NT2/D1 (cell line): ENCODE data around the gene NBDY.
"Not testable (repeated sequence)": the region's sequence is repeated elsewhere in the genome, so short reads cannot be mapped to it uniquely, and the experiment has no call there.

Source experiments
- DNase-seq: peaks from one replicate; pipeline ENCODE4 v3.0.0-alpha.2; 2011; ENCODE audit warnings: low read depth, low spot score
- H3K27me3 ChIP-seq: 2 replicates; pipeline ENCODE4 v1.6.0; 2011; ENCODE audit warnings: mild to moderate bottlenecking; ENCODE audit not compliant: insufficient read length, insufficient read depth
- H3K36me3 ChIP-seq: 2 replicates; pipeline ENCODE4 v1.6.1; 2011; ENCODE audit warnings: mild to moderate bottlenecking, low read length, mixed read lengths; ENCODE audit not compliant: insufficient read depth, insufficient read length
- H3K4me1 ChIP-seq: 2 replicates; pipeline ENCODE4 v1.5.1; 2011; ENCODE audit not compliant: insufficient read depth, insufficient read length
- H3K4me3 ChIP-seq: 2 replicates; pipeline ENCODE4 v1.5.1; 2011; ENCODE audit warnings: low read depth; ENCODE audit not compliant: insufficient read length
- H3K9ac ChIP-seq: 2 replicates; pipeline ENCODE4 v1.6.0; 2011; ENCODE audit warnings: low read depth; ENCODE audit not compliant: insufficient read length
- H3K9me3 ChIP-seq: 2 replicates; pipeline ENCODE4 v1.5.1; 2011; ENCODE audit warnings: mild to moderate bottlenecking, low read length; ENCODE audit not compliant: insufficient read depth
- SUZ12 ChIP-seq: IDR thresholded peaks from 2 replicates; pipeline ENCODE4 v1.6.1; 2011; ENCODE audit not compliant: insufficient read length, insufficient read depth; ENCODE audit errors: extremely low read depth
- YY1 ChIP-seq: IDR thresholded peaks from 2 replicates; pipeline ENCODE4 v1.6.1; 2011; ENCODE audit not compliant: insufficient read length, insufficient read depth
- ZNF274 ChIP-seq: IDR thresholded peaks from 2 replicates; pipeline ENCODE4 v1.6.1; 2011; ENCODE audit warnings: mild to moderate bottlenecking, low read depth, low read length

Gene NBDY, protein sequence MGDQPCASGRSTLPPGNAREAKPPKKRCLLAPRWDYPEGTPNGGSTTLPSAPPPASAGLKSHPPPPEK

DNA sequence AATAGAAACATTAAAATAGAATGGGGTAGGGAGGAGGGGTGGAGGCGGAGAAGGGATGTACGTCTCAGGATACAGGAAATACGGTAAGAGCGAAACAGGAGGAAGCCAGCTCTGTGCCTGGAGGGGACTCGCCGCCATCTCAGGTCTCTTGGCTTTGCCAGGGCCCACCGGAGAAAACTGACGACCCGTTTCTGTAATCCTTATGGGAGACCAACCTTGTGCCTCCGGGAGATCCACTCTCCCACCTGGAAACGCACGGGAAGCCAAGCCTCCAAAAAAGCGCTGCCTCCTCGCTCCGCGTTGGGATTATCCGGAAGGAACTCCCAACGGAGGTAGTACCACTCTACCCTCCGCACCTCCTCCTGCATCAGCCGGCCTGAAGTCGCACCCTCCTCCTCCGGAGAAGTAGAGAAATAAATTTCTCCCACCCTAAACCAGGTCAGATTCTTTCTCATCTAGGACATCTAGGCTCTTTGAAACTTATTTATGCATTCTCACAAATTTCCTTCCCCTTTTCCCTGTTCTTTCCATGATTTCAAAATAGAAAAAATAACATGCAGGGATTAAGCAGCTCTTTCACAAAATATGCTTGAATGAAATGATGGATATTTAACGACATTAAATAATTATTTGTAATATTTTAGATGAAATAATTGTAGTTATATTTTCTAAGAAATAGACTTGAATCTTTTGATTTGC, at the start of gene NBDY:
NBDY (plus strand) TSS at position 92 of the 699 bp plus-strand sequence; CDS start at position 203, 111 bp downstream.
- no peaks in the 10 kb centered on the region for H3K9me3 ChIP-seq
- peak within 1 kb of the TSS; percentile 86 for H3K9ac ChIP-seq
- DNase-seq = peak; percentile 23
- peaks cover 12% of the 10 kb centered on the region for H3K36me3 ChIP-seq
- H3K27me3 ChIP-seq = no peaks in the 10 kb centered on the region
- TF ChIP-seq YY1 (peak; percentile 29), ZNF274 (no peak)
- H3K4me3 ChIP-seq = peak within 1 kb of the TSS; percentile 84
- H3K4me1 ChIP-seq = no peaks in the 10 kb centered on the region

DNA sequence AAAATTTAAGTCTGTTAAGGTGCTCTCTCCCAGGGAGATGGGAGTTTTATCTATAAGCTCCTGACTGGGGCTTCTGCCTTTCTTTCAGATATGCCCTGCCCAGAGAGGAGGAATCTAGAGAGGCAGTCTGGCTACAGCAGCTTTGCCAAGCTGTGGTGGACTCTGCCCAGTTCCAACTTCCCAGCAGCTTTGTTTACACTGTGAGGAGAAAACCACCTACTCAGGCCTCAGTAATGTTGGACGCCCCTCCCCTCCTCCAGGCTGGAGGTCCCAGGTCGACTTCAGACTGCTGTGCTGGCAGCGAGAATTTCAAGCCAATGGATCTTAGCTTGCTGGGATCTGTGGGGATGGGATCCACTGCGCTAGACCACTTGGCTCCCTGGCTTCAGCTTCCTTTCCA, 24.5 kb upstream of the NBDY start:
- DNase-seq, H3K4me3 ChIP-seq: not testable (repeated sequence)

DNA sequence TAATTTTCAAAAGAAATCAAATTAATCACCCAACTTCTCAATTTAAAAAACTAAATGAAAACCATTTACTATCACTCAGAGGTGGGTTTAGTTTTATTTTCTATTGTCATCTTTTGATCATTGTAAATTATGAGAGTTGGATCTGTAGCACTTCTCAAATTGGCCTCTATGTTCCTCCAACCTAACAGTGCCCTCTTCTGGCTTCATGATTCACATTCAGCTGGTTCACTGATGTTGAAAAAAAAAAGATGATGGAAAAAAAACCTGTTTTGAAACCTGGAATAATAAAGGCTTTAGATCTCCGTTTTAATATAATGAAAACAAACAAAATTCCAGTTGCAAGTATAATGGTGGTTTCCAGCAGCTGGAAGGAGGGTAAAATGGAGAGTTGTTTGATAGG, 2.4 kb upstream of the NBDY start:
- Histone ChIP-seq H3K9ac (no peak overlapping the region), H3K9me3 (no peaks in the 10 kb centered on the region), H3K4me3 (no peak overlapping the region), H3K36me3 (peaks cover under 1% of the 10 kb centered on the region), H3K4me1 (no peaks in the 10 kb centered on the region), H3K27me3 (no peaks in the 10 kb centered on the region)
- no peak for TF ChIP-seq YY1
- no peak for TF ChIP-seq ZNF274
- no peak for TF ChIP-seq SUZ12
- DNase-seq = peak; percentile 27

More for the DNA sequence above, 24.5 kb upstream of the NBDY start:
- H3K36me3 ChIP-seq, H3K9me3 ChIP-seq, H3K9ac ChIP-seq, H3K27me3 ChIP-seq, H3K4me1 ChIP-seq: not testable (repeated sequence)

DNA sequence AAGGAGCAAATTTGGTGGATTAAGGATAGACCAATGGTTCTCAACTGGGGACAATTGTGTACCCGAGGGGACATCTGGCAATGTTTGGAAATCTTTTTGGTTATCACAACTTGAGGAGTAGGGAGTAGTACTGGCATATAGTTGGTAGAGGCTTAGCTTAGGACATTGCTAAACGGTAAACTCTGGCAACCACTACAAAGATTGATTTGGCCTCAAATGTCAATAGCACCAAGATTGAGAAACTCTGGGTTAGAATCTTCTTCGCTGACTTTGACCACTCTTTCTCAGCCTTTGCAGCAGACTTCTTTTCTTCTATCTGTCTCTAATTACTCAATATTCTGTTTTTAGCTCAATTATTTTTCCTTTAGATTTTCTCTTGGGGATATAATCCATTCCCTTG, 1.5 kb upstream of the NBDY start:
- Histone ChIP-seq H3K27me3 (no peaks in the 10 kb centered on the region), H3K9me3 (no peaks in the 10 kb centered on the region), H3K4me3 (no peak overlapping the region), H3K36me3 (peaks cover 5% of the 10 kb centered on the region), H3K9ac (no peak overlapping the region), H3K4me1 (no peaks in the 10 kb centered on the region)
- no peak for TF ChIP-seq SUZ12
- TF ChIP-seq ZNF274 = no peak
- TF ChIP-seq YY1 = no peak
- no peak for DNase-seq

DNA sequence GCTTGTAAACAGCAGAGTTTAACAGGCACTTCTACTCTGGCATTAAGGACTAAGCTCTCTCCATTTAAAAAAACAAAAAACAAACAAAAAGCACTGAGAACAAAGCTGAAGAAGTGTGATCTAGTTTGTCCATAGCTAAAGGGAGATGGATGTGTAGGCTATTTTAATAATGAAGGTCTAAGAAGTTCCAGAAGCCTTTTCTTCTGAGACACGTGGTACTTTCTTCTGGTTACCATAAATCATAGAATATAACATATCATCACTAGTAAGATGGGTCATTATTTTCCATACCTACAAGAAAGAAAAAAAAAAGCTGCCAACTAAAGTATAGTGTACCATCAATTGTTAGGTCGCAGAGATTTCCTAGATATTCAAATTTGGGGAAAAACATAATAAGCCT, 722 bp upstream of the NBDY start:
- H3K27me3 ChIP-seq = no peaks in the 10 kb centered on the region
- H3K9ac ChIP-seq = no peak overlapping the region
- no peaks in the 10 kb centered on the region for H3K9me3 ChIP-seq
- no peak for DNase-seq
- TF ChIP-seq ZNF274 (no peak), YY1 (no peak), SUZ12 (no peak)
- no peaks in the 10 kb centered on the region for H3K4me1 ChIP-seq
- no peak overlapping the region for H3K4me3 ChIP-seq
- peaks cover 5% of the 10 kb centered on the region for H3K36me3 ChIP-seq

DNA sequence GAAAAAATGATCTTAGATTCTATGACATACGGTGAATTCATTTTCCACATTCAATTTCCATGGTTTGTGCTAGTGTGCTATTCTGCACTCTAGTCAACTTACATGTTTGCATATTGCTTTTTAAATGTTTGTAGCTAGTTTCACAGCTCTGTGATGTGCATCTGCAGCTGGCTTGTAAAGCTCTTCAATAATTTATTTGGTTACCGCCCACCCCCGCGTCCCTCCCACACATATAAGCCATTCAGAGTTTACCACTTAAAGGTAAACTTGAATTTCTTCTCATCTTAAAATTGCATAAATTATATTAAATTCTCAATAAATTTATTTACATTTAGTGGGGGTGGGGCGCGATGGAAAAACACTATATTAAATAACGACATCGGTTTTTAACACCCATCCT, 291 bp upstream of the NBDY start:
- Histone ChIP-seq H3K9me3 (no peaks in the 10 kb centered on the region), H3K4me1 (no peaks in the 10 kb centered on the region), H3K4me3 (no peak overlapping the region), H3K27me3 (no peaks in the 10 kb centered on the region), H3K36me3 (peaks cover 7% of the 10 kb centered on the region), H3K9ac (no peak overlapping the region)
- no peak for TF ChIP-seq SUZ12
- TF ChIP-seq ZNF274 = no peak
- TF ChIP-seq YY1 = no peak
- no peak for DNase-seq

DNA sequence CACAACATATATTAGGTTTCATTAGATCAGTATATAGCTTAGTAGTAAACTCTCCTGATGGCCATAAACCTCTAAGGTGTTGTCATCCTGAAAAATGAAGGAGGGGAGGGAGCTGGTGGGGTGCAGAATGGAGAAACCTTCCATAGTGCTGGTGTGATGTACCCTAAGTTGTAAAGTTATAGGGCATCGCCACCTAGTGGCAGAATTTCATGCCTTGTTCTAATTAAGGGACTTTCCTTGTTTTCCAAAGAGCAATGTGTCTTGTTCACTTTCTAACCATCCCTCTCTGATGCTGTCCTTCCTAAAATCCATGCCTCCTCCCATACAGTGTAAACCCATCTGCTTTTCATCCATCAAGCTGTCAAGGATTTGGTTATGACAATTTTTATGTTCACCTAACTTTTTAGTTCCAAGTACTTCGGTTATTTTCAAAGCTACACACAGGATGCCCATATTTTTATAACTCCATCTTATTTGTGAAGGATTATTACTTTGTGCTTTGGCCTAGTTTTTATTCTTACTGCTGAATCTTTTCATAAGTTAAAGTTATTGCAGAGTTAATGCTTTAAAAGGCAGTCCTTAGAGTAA, 4.5 kb downstream of the NBDY start:
- no peaks in the 10 kb centered on the region for H3K9me3 ChIP-seq
- peak; percentile 20 for DNase-seq
- H3K36me3 ChIP-seq = peaks cover 36% of the 10 kb centered on the region
- no peaks in the 10 kb centered on the region for H3K27me3 ChIP-seq
- H3K4me3 ChIP-seq = no peak overlapping the region
- no peak for TF ChIP-seq ZNF274
- no peak for TF ChIP-seq SUZ12
- no peak for TF ChIP-seq YY1
- no peak overlapping the region for H3K9ac ChIP-seq
- no peaks in the 10 kb centered on the region for H3K4me1 ChIP-seq

DNA sequence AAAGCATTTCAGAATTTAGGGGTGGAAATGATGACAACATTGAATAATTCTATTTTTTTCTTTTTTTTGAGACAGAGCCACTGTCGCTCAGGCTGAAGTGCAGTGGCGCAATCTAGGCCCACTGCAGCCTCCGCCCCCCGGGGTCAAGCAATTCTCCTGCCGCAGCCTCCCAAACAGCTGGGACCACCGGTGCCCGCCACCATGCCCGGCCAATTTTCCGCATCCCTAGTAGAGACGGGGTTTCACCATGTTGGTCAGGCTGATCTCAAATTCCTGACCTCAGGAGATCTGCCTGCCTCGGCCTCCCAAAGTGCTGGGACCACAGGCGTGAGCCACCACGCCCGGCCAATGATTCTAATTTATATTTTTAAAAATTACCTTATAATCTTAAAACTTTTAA, 7.2 kb downstream of the NBDY start:
- Histone ChIP-seq H3K36me3 (peaks cover 38% of the 10 kb centered on the region), H3K4me3 (no peak overlapping the region), H3K27me3 (no peaks in the 10 kb centered on the region), H3K4me1 (no peaks in the 10 kb centered on the region), H3K9ac (no peak overlapping the region), H3K9me3 (no peaks in the 10 kb centered on the region)
- TF ChIP-seq ZNF274 (no peak), YY1 (no peak), SUZ12 (no peak)
- DNase-seq = no peak
